ENCODE measurements around the gene CAMSAP2.

CAMSAP2 gene

GRCh38 chr1:200885623-200886402 is 147.1 kb downstream of the CAMSAP2 start:
- no peak for DNase-seq (ENCODE audit: low read depth)

- no peak for DNase-seq (ENCODE audit: low read depth)
Measured at GRCh38 chr1:200886594-200886993, 147.9 kb downstream of the CAMSAP2 start.

DNA sequence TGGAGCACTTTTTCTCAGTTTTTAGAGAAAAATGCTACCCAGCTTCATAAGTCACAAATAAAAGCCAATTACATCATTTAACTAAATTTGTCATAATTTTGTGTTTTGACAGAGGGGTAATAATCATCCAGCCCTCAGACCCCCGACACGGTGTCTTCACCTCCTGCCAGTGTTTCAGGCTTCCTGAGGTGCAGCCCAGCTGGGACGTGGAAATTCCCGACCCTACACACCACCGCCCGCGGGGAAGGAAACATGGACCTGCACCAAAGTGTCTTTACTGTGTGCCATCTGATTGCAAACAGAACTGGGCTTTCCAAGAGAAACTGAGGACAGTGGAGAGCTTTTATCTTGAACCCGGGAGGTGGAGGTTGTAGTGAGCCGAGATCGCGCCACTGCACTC is 148.3 kb downstream of the CAMSAP2 start:
- DNase-seq (ENCODE audit: low read depth): no peak

GRCh38 chr1:200887772-200888348 is 149.2 kb downstream of the CAMSAP2 start:
- DNase-seq (ENCODE audit: low read depth): no peak

GRCh38 chr1:200888349-200888838 is 149.7 kb downstream of the CAMSAP2 start:
- DNase-seq (ENCODE audit: low read depth): peak; percentile 56

GRCh38 chr1:200889571-200889970 is 150.9 kb downstream of the CAMSAP2 start:
- no peak for DNase-seq (ENCODE audit: low read depth)

- DNase-seq (ENCODE audit: low read depth): no peak
Measured at GRCh38 chr1:200890027-200890426, 151.3 kb downstream of the CAMSAP2 start.

DNA sequence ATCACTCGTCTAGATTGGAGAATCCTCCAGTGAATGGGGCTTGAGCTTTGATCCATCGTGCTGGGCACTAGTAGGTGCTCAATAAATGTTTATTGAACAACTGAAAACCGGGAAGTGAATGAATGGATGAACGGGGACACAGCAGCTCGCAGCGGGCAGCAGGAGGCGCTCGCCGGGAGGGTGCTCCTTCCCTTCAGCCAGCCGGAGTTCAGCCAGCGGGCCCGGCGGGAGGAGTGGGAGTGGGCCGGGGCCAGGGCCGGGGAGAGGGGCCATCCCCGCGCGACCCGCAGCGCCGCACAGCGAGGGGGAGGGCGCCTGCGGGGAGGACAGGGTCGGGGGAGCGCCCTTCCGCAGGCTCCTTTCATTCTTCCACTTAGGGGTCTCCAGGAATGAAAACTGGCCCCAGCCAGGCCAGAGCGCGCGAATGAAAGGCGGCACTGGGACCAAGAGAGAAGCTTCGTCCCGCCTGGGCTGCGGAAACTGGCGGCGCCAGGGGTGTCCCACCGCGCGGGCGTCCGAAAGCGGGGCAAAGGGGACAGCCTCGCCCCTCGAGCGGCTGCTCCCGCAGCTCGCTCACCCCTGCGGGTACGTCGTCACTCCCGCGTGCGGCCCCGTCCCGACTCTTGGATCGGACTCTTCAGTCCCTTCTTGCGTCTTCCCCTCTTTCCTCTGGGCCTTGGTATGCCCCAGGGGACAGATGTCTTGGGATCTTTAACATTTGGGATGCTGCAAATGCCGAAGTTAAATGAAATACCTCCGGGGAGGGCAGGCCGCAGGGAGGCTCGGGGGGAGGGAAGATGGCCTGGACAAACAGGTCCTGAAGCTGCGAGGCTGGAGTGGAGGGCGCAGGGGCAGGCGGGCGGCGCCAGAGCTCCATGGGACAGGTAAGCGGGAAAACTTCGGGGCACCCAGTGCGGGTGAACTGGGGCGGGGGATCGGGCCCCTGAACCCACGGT is 152.4 kb downstream of the CAMSAP2 start:
- no peak for DNase-seq (ENCODE audit: low read depth)

DNA sequence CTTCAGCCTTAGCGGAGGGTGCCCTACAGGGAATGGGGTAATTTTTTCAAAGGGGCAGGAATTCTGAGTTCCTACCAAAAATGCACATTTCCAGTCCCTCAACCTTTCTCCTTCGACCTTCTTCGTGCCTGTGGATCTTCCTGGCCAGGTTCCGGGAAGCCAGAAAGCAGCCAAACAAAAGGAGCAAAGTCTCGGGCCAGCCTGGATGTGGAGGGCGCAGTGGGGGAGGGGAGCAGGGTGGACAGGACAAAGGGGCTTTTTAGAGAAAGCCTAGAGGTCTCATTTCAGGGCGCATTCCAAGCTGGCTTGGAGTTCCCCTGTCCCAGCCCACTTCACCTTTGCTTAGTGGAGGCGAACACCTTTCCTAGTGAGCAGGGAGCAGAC is 153.1 kb downstream of the CAMSAP2 start:
- no peak for DNase-seq (ENCODE audit: low read depth)

GRCh38 chr1:200892546-200892945 is 153.9 kb downstream of the CAMSAP2 start:
- no peak for DNase-seq (ENCODE audit: low read depth)

DNA sequence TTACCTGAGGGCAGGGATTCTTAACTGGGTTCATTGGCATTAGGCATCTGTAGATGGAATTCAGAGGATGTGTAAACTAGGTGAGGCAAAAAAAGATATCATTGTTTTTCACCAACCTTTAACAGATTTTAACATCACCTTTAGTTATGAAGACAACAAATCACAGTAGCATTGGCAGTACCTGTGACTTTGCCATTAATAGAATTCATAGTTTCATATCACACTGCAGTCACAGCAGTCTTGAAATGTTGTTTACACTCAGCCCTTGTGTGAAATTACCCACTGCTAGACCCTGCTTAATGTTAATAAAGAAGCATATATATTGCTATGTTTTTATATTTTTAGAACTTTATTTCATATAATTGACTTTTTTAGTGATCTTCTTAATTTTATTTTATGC is 154.3 kb downstream of the CAMSAP2 start:
- no peak for DNase-seq (ENCODE audit: low read depth)

DNA sequence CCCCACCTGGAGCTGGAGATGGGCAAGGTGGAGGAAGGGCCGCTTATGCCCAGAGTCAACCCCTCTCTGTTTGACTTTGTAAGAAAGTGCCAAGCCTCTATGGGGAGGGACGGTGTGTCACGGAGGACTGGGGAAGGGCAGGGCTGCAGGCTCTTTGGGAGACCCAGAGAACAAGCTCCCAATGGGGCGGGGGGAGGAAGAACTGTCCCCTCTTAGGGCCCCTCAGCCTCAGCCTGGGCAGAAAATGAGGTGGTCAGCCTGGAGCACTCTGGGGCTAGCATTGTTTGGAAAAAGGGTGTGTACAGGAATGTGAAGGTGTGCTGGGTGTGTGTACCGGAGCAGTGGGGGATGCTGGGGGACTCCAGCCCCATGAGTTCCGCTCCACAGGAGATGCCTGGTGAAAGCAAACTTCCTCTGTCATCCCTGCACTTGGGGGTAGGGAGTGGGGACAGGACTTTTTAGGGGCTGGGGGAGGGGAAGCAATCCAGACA is 154.8 kb downstream of the CAMSAP2 start:
- DNase-seq (ENCODE audit: low read depth): no peak

DNA sequence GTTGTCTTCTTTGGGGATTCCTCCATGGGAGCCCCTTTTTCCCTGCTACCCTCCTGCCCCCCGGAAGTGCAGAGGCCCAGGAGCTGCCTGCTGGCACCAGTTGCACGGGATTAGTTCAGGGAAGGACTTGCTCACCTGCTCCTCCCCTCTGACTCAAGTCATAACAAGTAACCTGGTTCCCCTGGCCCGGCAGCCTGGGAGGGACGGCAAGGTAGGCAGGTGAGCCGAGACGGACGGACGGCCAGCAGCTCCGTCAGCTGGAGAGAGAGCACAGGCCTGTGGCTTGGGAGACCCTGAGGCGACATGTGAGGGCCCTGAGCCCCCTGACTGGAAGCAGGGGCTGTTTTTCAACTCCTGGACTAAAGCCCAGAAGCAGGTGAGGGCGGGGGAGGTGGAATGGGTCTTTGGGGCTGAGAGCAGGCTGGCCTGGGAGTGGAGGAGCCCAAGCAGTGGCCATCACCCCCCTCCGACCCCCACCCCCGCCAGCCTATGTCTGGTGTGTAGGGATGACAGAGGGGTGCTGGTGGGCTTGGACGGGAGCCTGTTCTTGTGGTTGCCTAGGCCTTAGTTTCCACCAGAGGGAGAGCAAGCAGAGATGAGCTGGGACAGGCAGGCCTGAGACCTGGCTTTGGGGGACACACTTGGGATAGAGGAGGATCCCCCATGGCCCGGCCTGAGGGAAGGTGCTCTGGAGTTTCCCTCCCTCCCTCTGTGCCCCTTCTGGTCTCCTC is 156.2 kb downstream of the CAMSAP2 start, which contains the start of gene INAVA:
TSS of gene INAVA (plus strand) at position 189 of the 731 bp plus-strand sequence. CDS start 3,501 bp downstream, outside the sequence.
- DNase-seq (ENCODE audit: low read depth): no peak

GRCh38 chr1:200895443-200895789 is 156.7 kb downstream of the CAMSAP2 start:
- DNase-seq (ENCODE audit: low read depth): no peak

DNA sequence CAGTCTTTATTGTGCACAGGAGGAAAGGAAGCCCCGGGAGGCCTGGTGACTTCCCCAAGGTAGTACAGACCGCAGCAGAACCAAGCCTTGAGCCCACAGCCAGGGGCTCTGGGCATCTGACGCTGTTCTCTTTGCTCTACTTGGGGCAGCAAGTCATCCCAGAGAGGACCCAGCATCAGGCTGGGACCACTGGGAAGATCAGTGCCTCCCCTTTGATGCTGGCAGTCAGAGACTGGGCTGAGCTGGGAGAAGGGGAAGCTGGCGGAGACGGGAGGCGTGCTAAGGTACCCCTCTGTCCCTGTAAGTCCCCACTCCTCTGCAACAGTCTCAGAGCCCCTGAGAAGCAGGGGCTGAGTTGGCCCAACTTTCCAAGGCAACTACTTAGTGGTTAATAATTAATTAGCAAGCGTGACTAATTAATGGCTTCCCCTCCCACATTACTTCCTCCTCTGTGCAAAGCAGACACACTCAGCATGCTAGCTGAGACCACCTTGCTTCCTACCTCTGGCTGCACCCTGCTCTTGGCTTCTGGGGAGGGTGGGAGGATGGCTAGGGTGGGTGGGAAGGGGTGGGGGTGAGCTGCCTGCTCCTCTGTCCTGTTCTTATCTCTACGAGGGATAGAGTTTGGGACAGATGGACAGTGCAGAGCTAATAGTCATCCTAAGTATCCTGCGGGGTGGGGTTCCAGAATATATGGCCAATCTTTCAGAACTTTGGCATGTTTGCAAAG is 157.3 kb downstream of the CAMSAP2 start:
- no peak for DNase-seq (ENCODE audit: low read depth)

DNA sequence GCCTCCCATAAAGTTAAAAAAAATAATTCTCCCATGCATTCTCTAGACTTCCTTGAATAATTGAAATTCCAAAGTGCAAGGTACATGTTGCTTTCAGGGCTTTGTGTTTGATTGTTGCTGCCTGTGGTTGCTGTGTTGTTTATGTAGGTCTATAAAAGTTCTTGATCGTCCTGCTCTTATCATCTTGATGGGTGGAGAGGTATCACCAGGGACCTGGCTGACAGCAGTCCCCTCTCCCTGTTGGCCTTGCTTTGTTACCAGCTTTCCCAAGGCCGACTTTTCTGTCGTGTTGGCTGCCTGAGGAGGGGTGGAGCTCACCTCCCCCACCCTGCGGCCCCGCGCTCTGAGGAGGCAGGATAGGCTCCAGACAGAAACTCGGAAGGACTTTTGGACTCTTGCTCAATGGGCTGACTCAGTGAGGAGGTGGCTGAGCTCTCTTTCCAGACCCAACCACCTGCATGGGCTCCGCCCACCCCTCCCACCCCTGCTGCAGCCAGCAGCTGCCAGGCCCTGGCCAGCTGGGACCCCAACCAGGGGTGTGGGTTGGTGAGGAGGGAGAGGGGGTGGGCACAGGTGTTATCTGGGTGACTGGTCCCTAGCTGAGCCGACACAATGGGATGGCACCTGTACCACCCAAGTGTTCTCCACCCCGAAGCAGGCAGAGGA is 158.0 kb downstream of the CAMSAP2 start:
- DNase-seq (ENCODE audit: low read depth): no peak

GRCh38 chr1:200897259-200897658 is 158.6 kb downstream of the CAMSAP2 start:
- no peak for DNase-seq (ENCODE audit: low read depth)

- DNase-seq (ENCODE audit: low read depth): no peak
Measured at GRCh38 chr1:200899015-200899386, 160.3 kb downstream of the CAMSAP2 start.

DNA sequence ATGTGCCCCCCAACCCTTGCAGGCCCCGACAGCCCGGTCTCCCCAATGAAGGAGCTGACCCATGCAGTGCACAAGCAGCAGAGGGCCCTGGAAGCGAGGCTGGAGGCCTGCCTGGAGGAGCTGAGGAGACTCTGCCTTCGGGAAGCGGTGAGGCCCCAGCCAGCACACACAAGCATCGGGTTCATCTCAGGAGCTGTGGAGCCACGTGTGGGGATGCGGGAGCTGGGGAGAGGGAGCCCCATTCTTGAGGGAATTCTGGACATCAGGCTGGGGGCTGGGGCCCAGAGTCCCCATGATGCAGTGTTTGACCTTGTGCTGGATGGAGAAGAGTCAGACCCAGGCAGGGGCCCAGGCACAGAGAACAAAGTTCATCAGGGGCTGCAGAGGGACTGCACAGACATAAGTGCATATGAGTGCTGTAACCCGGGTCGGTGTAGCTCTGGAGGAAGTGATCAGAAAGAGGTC is 160.8 kb downstream of the CAMSAP2 start:
- DNase-seq (ENCODE audit: low read depth): no peak
